Measurements from ENCODE around the gene RSPO3.

The RSPO3 gene

GRCh38 chr6:127114214-127114760 lies 4.2 kb upstream of the RSPO3 start:
- no peak for DNase-seq

- no peak for DNase-seq
These were observed 3.3 kb upstream of the RSPO3 start for GRCh38 chr6:127115084-127115655.

- no peak for DNase-seq
These were observed 2.7 kb upstream of the RSPO3 start for GRCh38 chr6:127115746-127116145.

GRCh38 chr6:127117979-127118297 lies 533 bp upstream of the RSPO3 start:
- no peak for DNase-seq

GRCh38 chr6:127119102-127120022 lies 891 bp downstream of the RSPO3 start:
- DNase-seq = no peak

- DNase-seq = no peak
These were observed 1.7 kb downstream of the RSPO3 start for GRCh38 chr6:127120023-127120786.

GRCh38 chr6:127120787-127121636 lies 2.5 kb downstream of the RSPO3 start:
- DNase-seq = peak; percentile 15

GRCh38 chr6:127121637-127121960 lies 3.1 kb downstream of the RSPO3 start:
- no peak for DNase-seq

- no peak for DNase-seq
These were observed 5.7 kb downstream of the RSPO3 start for GRCh38 chr6:127124172-127124571.

GRCh38 chr6:127124680-127125079 lies 6.2 kb downstream of the RSPO3 start:
- no peak for DNase-seq

GRCh38 chr6:127128066-127128465 lies 9.6 kb downstream of the RSPO3 start:
- no peak for DNase-seq

GRCh38 chr6:127129251-127129650 lies 10.8 kb downstream of the RSPO3 start:
- DNase-seq = no peak

GRCh38 chr6:127131275-127131674 lies 12.8 kb downstream of the RSPO3 start:
- DNase-seq = no peak

GRCh38 chr6:127131772-127132376 lies 13.4 kb downstream of the RSPO3 start:
- DNase-seq = no peak

- no peak for DNase-seq
These were observed 15.7 kb downstream of the RSPO3 start for GRCh38 chr6:127134136-127134535.

- no peak for DNase-seq
These were observed 18.3 kb downstream of the RSPO3 start for GRCh38 chr6:127136786-127137185.

- no peak for DNase-seq
These were observed 28.5 kb downstream of the RSPO3 start for GRCh38 chr6:127146932-127147331.

- DNase-seq = no peak
These were observed 29.1 kb downstream of the RSPO3 start for GRCh38 chr6:127147534-127147933.

- no peak for DNase-seq
These were observed 30.0 kb downstream of the RSPO3 start for GRCh38 chr6:127148511-127148910.

- no peak for DNase-seq
These were observed 36.0 kb downstream of the RSPO3 start for GRCh38 chr6:127154509-127154908.

GRCh38 chr6:127160484-127160883 lies 42.0 kb downstream of the RSPO3 start:
- no peak for DNase-seq

- DNase-seq = no peak
These were observed 44.4 kb downstream of the RSPO3 start for GRCh38 chr6:127162836-127163235.
